H1 (cell line): Measurements from ENCODE around the gene HSPA2.

Source experiments
- ATF2 ChIP-seq: IDR thresholded peaks from 2 replicates; pipeline ENCODE4 v1.6.1; 2012; ENCODE audit warnings: low read length, inconsistent platforms
- CEBPB ChIP-seq: IDR thresholded peaks from 2 replicates; pipeline ENCODE4 v1.6.1; 2012; ENCODE audit warnings: low read depth, low read length
- CHD2 ChIP-seq: IDR thresholded peaks from 2 replicates; pipeline ENCODE4 v1.6.1; 2012; ENCODE audit warnings: low read length, improper control_type of control experiment
- CREB1 ChIP-seq: IDR thresholded peaks from 2 replicates; pipeline ENCODE4 v1.6.1; 2012; ENCODE audit warnings: inconsistent platforms
- CTCF ChIP-seq, 3 experiments: IDR thresholded peaks; 1 replicate in 2 of 3; 2 replicates in 1 of 3; pipeline versions ENCODE4 v1.5.1 to v1.6.1; 2011; ENCODE audit warnings: low read length in 3 of 3, mild to moderate bottlenecking in 3 of 3, inconsistent platforms in 2 of 3, low read depth in 1 of 3, moderate library complexity in 1 of 3; ENCODE audit not compliant: insufficient read depth in 1 of 3; ENCODE audit errors: control extremely low read depth in 1 of 3
- E2F6 ChIP-seq: IDR thresholded peaks from 2 replicates; pipeline ENCODE4 v1.6.1; 2012; ENCODE audit warnings: inconsistent platforms
- EP300 ChIP-seq, 2 experiments: IDR thresholded peaks; 1 replicate in 1 of 2; 2 replicates in 1 of 2; pipeline ENCODE4 v1.6.1; 2011 to 2012; ENCODE audit warnings: low read depth in 2 of 2, low read length in 2 of 2, mild to moderate bottlenecking in 2 of 2, borderline replicate concordance in 1 of 2, inconsistent platforms in 1 of 2, moderate library complexity in 1 of 2
- EZH2 ChIP-seq: fragments of 200-600 bp; sonication (generic); IDR thresholded peaks from 2 replicates; pipeline ENCODE4 v1.7.1; 2012; ENCODE audit warnings: low read depth, mild to moderate bottlenecking, moderate library complexity, low read length, inconsistent platforms; ENCODE audit not compliant: severe bottlenecking
- JUND ChIP-seq: IDR thresholded peaks from 2 replicates; pipeline ENCODE4 v1.6.1; 2011; ENCODE audit warnings: mild to moderate bottlenecking, improper control_type of control experiment, low read length
- MAX ChIP-seq: IDR thresholded peaks from 2 replicates; pipeline ENCODE4 v1.6.1; 2012; ENCODE audit warnings: inconsistent platforms
- POLR2A ChIP-seq, 2 experiments: IDR thresholded peaks; 1 replicate in 1 of 2; 2 replicates in 1 of 2; pipeline ENCODE4 v1.6.1; 2011; ENCODE audit warnings: low read depth in 2 of 2, low read length in 2 of 2, mild to moderate bottlenecking in 2 of 2; ENCODE audit errors: control extremely low read depth in 1 of 2
- RAD21 ChIP-seq, 2 experiments: IDR thresholded peaks in 1 of 2; conservative IDR thresholded peaks in 1 of 2; 2 replicates each; pipeline ENCODE4 v1.6.1; 2011; ENCODE audit warnings: low read depth in 2 of 2, low read length in 2 of 2, improper control_type of control experiment in 1 of 2, inconsistent platforms in 1 of 2, mild to moderate bottlenecking in 1 of 2, moderate library complexity in 1 of 2
- TAF1 ChIP-seq: IDR thresholded peaks from 2 replicates; pipeline ENCODE4 v1.6.1; 2011; ENCODE audit warnings: mild to moderate bottlenecking, low read depth, low read length
- TCF12 ChIP-seq: IDR thresholded peaks from 2 replicates; pipeline ENCODE4 v1.6.1; 2011; ENCODE audit warnings: low read depth, mild to moderate bottlenecking, low read length

GRCh38 chr14:64504897-64505794, 35.4 kb upstream of the HSPA2 start:
- TF ChIP-seq E2F6 (no peak), RAD21 (IDR thresholded peaks at IDR 0.05 in 1 of 2, conservative IDR thresholded peaks at IDR 0.05 in 1 of 2; ENCODE audit: low read depth in 2 of 2, low read length in 2 of 2) (no peak), POLR2A (IDR thresholded peaks at IDR 0.05; ENCODE audit: control extremely low read depth in 1 of 2, low read depth in 2 of 2, low read length in 2 of 2) (peak; percentile 9 to 85), CHD2 (peak; percentile 8; the same call in 1 of the 2 replicates), ATF2 (no peak), CTCF (IDR thresholded peaks at IDR 0.05; ENCODE audit: control extremely low read depth in 1 of 3, insufficient read depth in 1 of 3, low read depth in 1 of 3, low read length in 3 of 3) (peak in 1 of 3 experiments; percentile 0; a peak in 1 of 4 replicates), TAF1 (no peak; the same call in 1 of the 2 replicates), EZH2 (no peak), TCF12 (no peak), EP300 (IDR thresholded peaks at IDR 0.05; ENCODE audit: borderline replicate concordance in 1 of 2, low read depth in 2 of 2, low read length in 2 of 2) (0 out of 3 replicates have a peak, but pooled peaks of 1 of the 2 experiments have one; percentile 16), MAX (no peak; the same call in 1 of the 2 replicates), JUND (no peak), CEBPB (no peak), CREB1 (no peak)
